DMS153 treated with DMSO at 0.1 percent for 48 hours (cell line): ENCODE measurements around the gene PTGER1.

Source experiments
- DNase-seq: peaks from one replicate; lab custom pipeline; 2025; ENCODE audit not compliant: unreplicated experiment; lab: John Stamatoyannopoulos, UW

The PTGER1 gene

GRCh38 chr19:14503285-14503684 lies 28.1 kb upstream of the PTGER1 start:
- DNase-seq = no peak

- no peak for DNase-seq
Observed at GRCh38 chr19:14502334-14503092, 27.4 kb upstream of the PTGER1 start.

GRCh38 chr19:14497228-14497921 lies 22.2 kb upstream of the PTGER1 start:
- no peak for DNase-seq

GRCh38 chr19:14496834-14497227 lies 21.7 kb upstream of the PTGER1 start:
- DNase-seq = no peak

GRCh38 chr19:14496029-14496833 lies 21.1 kb upstream of the PTGER1 start, which contains the start of gene GIPC1:
TSS of gene GIPC1 (minus strand) at chr19:14496127. CDS start at chr19:14482976, 13,151 bp downstream.
- DNase-seq = peak; percentile 96

- no peak for DNase-seq
Observed at GRCh38 chr19:14495672-14496028, 20.5 kb upstream of the PTGER1 start.

GRCh38 chr19:14494910-14495671 lies 19.9 kb upstream of the PTGER1 start:
- DNase-seq = no peak

GRCh38 chr19:14494411-14494810 lies 19.3 kb upstream of the PTGER1 start:
- DNase-seq = no peak

- DNase-seq = no peak
Observed at GRCh38 chr19:14492756-14493337, 17.7 kb upstream of the PTGER1 start.

GRCh38 chr19:14487370-14488125 lies 12.4 kb upstream of the PTGER1 start:
- no peak for DNase-seq

- no peak for DNase-seq
Observed at GRCh38 chr19:14482172-14482941, 7.2 kb upstream of the PTGER1 start.

- no peak for DNase-seq
Observed at GRCh38 chr19:14480700-14481079, 5.5 kb upstream of the PTGER1 start.

- no peak for DNase-seq
Observed at GRCh38 chr19:14479975-14480699, 5.0 kb upstream of the PTGER1 start.

- no peak for DNase-seq
Observed at GRCh38 chr19:14479309-14479974, 4.3 kb upstream of the PTGER1 start.

- no peak for DNase-seq
Observed at GRCh38 chr19:14478113-14478545, 3.0 kb upstream of the PTGER1 start.

GRCh38 chr19:14477418-14478112 lies 2.4 kb upstream of the PTGER1 start:
- DNase-seq = no peak

- no peak for DNase-seq
Observed at GRCh38 chr19:14476673-14477401, 1.7 kb upstream of the PTGER1 start.
